DMS153 (cell line): ENCODE measurements around the gene COPG2.
A peak's percentile ranks its signal among the peaks of the same experiment; 100 is the strongest.
"Not testable (repeated sequence)": the region's sequence is repeated elsewhere in the genome, so short reads cannot be mapped to it uniquely, and the experiment has no call there.

Source experiments
- DNase-seq: peaks from one replicate; lab custom pipeline; 2025; lab: John Stamatoyannopoulos, UW

COPG2 gene, protein sequence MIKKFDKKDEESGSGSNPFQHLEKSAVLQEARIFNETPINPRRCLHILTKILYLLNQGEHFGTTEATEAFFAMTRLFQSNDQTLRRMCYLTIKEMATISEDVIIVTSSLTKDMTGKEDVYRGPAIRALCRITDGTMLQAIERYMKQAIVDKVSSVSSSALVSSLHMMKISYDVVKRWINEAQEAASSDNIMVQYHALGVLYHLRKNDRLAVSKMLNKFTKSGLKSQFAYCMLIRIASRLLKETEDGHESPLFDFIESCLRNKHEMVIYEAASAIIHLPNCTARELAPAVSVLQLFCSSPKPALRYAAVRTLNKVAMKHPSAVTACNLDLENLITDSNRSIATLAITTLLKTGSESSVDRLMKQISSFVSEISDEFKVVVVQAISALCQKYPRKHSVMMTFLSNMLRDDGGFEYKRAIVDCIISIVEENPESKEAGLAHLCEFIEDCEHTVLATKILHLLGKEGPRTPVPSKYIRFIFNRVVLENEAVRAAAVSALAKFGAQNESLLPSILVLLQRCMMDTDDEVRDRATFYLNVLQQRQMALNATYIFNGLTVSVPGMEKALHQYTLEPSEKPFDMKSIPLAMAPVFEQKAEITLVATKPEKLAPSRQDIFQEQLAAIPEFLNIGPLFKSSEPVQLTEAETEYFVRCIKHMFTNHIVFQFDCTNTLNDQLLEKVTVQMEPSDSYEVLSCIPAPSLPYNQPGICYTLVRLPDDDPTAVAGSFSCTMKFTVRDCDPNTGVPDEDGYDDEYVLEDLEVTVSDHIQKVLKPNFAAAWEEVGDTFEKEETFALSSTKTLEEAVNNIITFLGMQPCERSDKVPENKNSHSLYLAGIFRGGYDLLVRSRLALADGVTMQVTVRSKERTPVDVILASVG

DNA sequence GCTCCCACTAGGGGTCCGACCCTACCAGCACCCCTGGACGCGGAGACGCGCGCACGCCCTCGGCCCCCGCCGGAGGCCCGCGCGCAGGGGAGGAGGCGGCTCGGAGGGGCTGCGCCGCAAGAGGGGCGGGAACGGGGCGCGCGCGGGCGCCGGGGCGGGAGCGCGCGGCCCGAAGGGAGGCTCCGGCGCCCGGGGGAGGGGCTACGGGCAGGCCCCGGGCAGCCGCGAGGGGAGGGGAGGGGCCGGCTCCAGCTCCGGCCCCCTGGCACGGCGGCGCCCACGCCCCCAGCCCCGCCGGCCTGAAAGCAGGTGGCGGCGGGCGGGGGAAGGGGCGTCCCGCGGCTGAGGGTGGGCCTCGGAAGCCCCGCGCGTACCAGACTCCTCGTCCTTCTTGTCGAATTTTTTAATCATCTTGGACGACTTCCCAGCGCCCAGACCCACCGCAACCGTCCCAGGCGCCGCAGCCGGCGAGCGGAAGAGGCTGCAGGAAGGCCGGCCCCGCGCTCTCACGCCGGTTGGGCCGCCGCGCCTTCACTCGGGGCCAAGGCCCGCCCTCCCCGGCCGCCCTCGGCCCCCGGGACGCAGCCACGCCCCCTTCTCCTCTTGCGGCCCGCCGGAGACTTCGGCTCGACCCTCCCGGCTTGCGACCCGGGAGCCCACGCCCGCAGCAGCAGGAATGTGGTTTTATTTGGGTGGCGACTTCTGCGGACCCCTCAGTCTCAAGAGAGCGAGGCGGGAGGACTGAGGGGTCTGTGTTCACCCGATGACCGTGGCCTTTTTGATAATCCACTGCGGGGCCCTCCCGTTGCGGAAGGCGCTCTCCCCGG lies at the start of gene COPG2:
Gene COPG2 (minus strand): TSS at position 491 of the 827 bp plus-strand sequence. CDS start 80 bp downstream, at position 411.
- peak; percentile 70 for DNase-seq

GRCh38 chr7:130712416-130712815 lies 43.9 kb upstream of the COPG2 start:
- no peak for DNase-seq

GRCh38 chr7:130708766-130709165 lies 40.2 kb upstream of the COPG2 start:
- DNase-seq: no peak

DNA sequence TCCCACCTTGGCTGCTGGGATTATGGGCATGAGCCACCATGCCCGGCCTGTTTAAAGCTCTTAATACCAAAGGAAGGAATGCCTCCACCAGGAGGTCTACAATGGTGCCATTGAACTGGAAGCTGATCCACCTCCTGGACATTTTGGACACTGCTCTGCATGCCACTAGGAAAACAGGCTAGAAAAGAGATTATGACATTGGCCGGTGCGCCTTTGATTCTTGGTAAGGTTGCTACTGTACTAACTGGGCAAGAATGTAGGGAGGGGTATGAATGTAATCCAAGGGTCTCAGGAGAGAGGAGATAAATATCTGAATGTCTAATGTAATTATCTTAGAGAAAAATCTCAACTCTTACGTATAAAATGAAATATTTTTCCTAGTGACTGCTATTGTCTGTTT lies 39.5 kb upstream of the COPG2 start:
- no peak for DNase-seq

DNA sequence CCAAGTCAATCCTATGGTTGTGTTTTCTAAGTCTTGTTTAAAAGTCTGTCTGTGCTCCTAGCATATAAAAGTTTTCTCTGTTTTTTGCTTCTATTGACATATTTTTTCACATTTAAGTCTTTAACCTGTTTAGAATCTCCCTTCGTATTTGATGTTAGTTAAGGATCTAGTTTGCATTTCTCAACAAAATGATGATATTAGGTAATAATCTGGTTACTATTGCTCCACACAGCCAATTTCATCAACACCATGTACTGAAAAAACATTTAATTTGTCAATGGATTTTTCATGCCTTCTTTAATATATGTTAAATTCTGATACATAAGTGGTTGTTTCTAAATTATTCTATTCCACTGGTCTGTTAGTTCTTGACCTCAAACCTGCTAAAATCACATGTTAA lies 35.3 kb upstream of the COPG2 start:
- no peak for DNase-seq

GRCh38 chr7:130701650-130702049 lies 33.1 kb upstream of the COPG2 start:
- no peak for DNase-seq

DNA sequence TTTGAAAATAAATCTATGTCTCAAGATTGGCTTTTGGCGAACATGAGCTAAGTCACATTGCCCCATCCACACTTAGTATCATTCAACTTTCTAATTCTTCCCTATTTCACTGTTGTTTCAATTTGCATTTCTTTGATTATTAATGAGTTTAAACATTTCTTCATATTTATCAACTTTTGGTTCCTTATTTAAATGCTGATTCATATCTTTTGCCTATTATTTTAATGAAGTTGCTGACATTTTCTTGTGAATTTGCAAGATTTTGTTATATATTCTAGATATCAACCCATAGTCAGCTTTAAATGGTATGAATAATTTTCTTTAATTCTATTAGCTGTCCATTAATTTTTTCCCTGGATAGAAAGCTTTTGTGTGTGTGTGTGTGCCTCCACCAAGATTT lies 32.2 kb upstream of the COPG2 start:
- no peak for DNase-seq

GRCh38 chr7:130699686-130700085 lies 31.1 kb upstream of the COPG2 start:
- no peak for DNase-seq

GRCh38 chr7:130697820-130698219 lies 29.3 kb upstream of the COPG2 start:
- DNase-seq: no peak

- DNase-seq: peak; percentile 1
Measured at GRCh38 chr7:130695840-130696239, 27.3 kb upstream of the COPG2 start.

DNA sequence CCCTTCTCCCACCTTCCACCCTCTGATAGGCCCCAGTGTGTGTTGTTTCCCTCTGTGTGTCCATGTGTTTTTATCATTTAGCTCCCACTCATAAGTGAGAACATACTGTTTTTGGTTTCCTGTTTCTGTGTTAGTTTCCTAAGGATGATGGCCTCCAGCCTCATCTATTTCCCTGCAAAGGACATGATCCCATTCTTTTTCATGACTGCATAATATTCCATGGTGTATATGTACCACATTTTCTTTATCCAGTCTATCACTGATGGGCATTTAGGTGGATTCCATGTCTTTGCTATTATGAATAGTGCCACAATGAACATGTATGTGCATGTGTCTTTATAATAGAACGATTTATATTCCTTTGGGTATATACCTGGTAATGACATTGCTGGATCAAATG lies 23.8 kb upstream of the COPG2 start:
- DNase-seq: not testable (repeated sequence)

DNA sequence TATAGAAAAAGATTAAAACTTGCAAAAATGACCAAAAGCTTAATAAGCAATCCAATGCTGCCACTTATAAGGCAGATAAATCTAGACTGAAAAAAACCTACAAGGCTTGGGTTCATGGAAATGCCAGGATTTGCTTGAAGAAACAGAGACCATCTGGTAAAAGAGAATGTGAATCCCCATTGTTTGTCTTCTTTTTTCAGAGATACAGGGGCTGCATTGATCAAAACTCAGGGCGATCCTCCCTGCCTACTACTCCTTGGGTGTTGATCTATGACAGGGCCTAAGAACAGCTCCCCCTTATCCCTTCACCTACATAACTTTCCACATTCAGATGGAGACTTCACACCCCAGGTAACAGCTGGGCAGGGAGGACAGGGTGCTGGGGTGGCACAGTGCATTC lies 21.1 kb upstream of the COPG2 start:
- no peak for DNase-seq

GRCh38 chr7:130683026-130683425 lies 14.5 kb upstream of the COPG2 start:
- no peak for DNase-seq

GRCh38 chr7:130674456-130674855 lies 5.9 kb upstream of the COPG2 start:
- DNase-seq: no peak

DNA sequence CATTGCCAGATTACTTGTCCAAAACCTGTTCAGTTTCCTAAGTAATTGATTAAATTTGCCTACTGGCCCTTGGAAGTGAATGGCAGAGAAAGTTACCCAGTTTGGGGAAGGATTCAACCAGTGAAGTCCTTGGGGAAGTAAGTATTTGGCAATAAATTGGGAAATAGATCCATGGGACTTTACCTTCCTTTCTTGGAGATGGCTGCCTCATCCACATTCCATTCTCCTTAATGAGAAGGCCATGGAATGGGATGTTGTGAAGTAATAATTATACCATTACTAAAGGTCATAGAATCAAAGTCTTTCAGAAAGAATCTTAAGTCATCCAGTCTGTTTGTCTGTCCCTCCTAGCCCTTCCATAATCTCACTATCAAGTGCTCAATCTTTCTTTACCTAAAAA lies 4.5 kb upstream of the COPG2 start:
- DNase-seq: no peak

GRCh38 chr7:130672146-130672545 lies 3.6 kb upstream of the COPG2 start:
- no peak for DNase-seq

DNA sequence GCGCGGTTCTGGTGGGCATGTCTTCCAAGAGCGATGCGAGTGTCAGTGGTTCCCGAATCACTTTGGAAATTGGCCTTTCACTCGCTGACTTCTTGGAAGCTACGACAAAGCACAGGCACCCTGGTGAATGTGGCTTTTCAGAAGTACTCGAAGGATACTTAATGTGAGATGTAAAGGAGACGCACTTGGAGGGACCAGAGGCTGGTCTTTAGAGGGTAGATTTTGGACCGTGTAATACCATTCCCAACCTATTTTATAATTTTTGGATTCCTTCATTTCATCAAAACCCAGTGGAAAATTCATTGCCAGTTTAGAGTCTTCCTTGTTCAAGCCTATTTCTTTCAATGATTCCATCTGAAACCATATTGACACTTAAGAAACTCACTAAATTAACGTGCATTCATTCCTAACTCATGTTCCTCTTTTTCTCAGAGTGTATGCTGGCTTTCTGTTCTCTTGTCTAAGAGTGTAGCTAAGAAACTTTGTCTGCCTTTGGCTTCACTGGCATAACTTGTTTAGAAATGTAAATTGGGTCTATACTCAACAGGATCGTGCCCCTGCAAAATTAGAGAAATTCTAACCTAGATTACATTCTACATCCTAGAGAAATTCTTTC lies 645 bp upstream of the COPG2 start:
- DNase-seq: no peak

DNA sequence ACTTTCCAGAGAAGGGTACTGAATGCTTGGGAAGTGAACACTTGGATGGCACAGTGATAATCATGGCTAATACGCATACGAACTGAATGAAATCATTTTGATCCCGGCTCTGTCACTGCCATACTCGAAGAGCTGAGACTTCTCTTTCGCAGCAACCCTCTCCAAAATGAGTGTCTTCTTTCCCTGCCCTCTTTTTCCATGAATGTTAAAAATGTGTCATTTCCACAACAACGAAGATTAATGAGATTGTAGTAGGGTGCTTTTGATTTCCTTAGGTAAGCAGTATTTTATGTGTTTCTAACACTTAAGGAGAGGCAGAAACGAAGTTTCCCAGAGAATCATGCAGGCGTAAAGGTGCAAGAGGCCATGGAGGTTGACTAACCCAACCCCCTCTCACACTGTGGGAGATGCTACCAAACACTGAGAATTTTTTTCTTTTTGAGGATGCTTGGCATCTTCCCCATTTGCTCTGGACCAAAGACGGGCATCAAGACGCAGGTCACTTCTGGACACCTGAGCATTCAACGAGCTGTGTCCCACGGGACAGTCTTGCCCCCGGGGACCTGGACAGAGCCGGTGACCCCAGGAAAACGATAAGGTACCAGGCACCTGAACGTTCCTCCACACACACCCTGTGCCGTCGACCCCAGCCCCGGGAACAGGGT lies 823 bp downstream of the COPG2 start:
- DNase-seq: no peak

DNA sequence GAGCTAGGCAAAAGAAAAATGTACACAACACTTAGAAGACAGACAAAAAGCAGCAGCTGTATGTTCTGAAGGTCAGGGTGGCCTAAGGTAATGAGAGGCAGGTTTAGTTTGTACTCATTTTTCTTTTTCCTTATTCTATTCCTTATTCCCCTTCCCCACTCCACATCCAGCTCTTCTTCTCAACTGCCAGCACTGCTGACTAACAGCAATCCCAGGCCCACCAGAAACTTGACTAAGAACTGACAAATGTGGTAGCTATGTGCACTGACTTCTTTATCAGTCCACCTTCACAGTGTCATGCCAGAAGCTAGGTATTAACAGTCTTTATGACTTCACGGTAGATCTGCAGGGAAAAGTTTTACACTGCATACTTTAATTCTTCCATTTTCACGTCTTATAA lies 6.1 kb downstream of the COPG2 start:
- no peak for DNase-seq

- DNase-seq: no peak
Measured at GRCh38 chr7:130655286-130655685, 13.3 kb downstream of the COPG2 start.

GRCh38 chr7:130654850-130655249 lies 13.7 kb downstream of the COPG2 start:
- no peak for DNase-seq
